B cell (primary cell): ENCODE results near the gene CAMTA1. TPM values are rescaled to one million over a fixed set of nuclear protein-coding genes. Genes with fewer than 3 reads are reported as not detected.

Source experiments
- ATAC-seq: fragments of 200-7000 bp; cut with Tn5 transposase; one replicate; pipeline ENCODE4 v1.10.0; 2021; ENCODE audit warnings: low read depth, mild to moderate bottlenecking, moderate number of reproducible peaks, moderate library complexity
- CTCF ChIA-PET: fragments of 350-600 bp; sonication (Branson Sonifier 250); formaldehyde crosslinking; loops from one replicate; lab custom pipeline; 2021; ENCODE audit warnings: antibody characterized with exemption, inconsistent platforms; lab: Charles Lee
- POLR2A ChIA-PET: fragments of 350-600 bp; sonication (Branson Sonifier 250); formaldehyde crosslinking; loops from one replicate; lab custom pipeline; 2021; ENCODE audit warnings: antibody characterized with exemption; lab: Charles Lee
- DNase-seq: peaks from one replicate; pipeline ENCODE4 v3.0.0; 2013
- H2AFZ ChIP-seq: 2 replicates; pipeline ENCODE4 v1.6.1; 2012; ENCODE audit warnings: mild to moderate bottlenecking, low read depth, low read length; ENCODE audit not compliant: insufficient read depth, poor library complexity, severe bottlenecking
- H3K27ac ChIP-seq, 2 donors: 1 replicate in 1 of 2; 2 replicates in 1 of 2; pipeline ENCODE4 v1.5.1; 2012 to 2013; ENCODE audit warnings: low read length in 2 of 2, mild to moderate bottlenecking in 2 of 2, moderate library complexity in 1 of 2
- H3K27me3 ChIP-seq, 4 experiments: fragments of 200-600 bp in 1 of 4; sonication (generic) in 1 of 4; replicated peaks in 1 of 4; 1 replicate in 2 of 4; 2 replicates in 2 of 4; pipeline versions ENCODE4 v1.6.1 to v1.7.0; 2013 to 2016; ENCODE audit warnings: low read length in 3 of 4, mild to moderate bottlenecking in 2 of 4, mixed read lengths in 1 of 4, moderate library complexity in 1 of 4; ENCODE audit not compliant: insufficient read depth in 4 of 4, control insufficient read depth in 3 of 4; ENCODE audit errors: control extremely low read depth in 1 of 4
- H3K36me3 ChIP-seq, 2 experiments: replicated peaks in 1 of 2; 1 replicate in 1 of 2; 2 replicates in 1 of 2; pipeline versions ENCODE4 v1.6.1 to v1.7.1; 2013; ENCODE audit warnings: low read length in 1 of 2; ENCODE audit not compliant: insufficient read depth in 2 of 2, control insufficient read depth in 1 of 2; ENCODE audit errors: control extremely low read depth in 1 of 2, extremely low read depth in 1 of 2
- H3K4me1 ChIP-seq, 2 donors: fragments of 200-600 bp in 1 of 2; sonication (generic) in 1 of 2; 1 replicate in 1 of 2; 2 replicates in 1 of 2; pipeline versions ENCODE4 v1.5.1 to v1.6.1; 2013 to 2017; ENCODE audit warnings: low read length in 2 of 2; ENCODE audit not compliant: control insufficient read depth in 2 of 2, insufficient read depth in 2 of 2
- H3K4me2 ChIP-seq: replicated peaks from 2 replicates; pipeline ENCODE3; 2012; ENCODE audit warnings: mild to moderate bottlenecking, low read depth, low read length; ENCODE audit not compliant: poor library complexity, severe bottlenecking
- H3K4me3 ChIP-seq, 5 experiments: fragments of 200-600 bp in 1 of 5; sonication (generic) in 1 of 5; 1 replicate in 3 of 5; 2 replicates in 2 of 5; pipeline versions ENCODE4 v1.5.1 to v1.7.0; 2011 to 2016; ENCODE audit warnings: low read length in 4 of 5, mild to moderate bottlenecking in 4 of 5, low read depth in 2 of 5, control low read depth in 1 of 5, moderate library complexity in 1 of 5; ENCODE audit not compliant: insufficient read depth in 1 of 5; ENCODE audit errors: control extremely low read depth in 1 of 5, extremely low read depth in 1 of 5
- H3K79me2 ChIP-seq: fragments of 200-600 bp; sonication (generic); one replicate; pipeline ENCODE4 v1.6.0; 2016; ENCODE audit warnings: low read length; ENCODE audit not compliant: control insufficient read depth, insufficient read depth
- H3K9ac ChIP-seq: fragments of 200-600 bp; sonication (generic); 2 replicates; pipeline ENCODE4 v1.6.1; 2017; ENCODE audit warnings: mild to moderate bottlenecking, low read length, moderate library complexity
- H3K9me3 ChIP-seq, 3 donors: one replicate each; pipeline versions ENCODE4 v1.6.1 to v1.7.1; 2013; ENCODE audit warnings: low read length in 2 of 3; ENCODE audit not compliant: control insufficient read depth in 2 of 3, insufficient read depth in 1 of 3; ENCODE audit errors: control extremely low read depth in 1 of 3
- H4K20me1 ChIP-seq: 2 replicates; pipeline ENCODE4 v1.6.0; 2012; ENCODE audit warnings: mild to moderate bottlenecking, low read length; ENCODE audit not compliant: insufficient read depth, control insufficient read depth, poor library complexity, severe bottlenecking
- H3K27ac Mint-ChIP-seq: one replicate; pipeline ENCODE4 v1.8.0; 2021; ENCODE audit warnings: mixed read lengths
- H3K27me3 Mint-ChIP-seq: one replicate; pipeline ENCODE4 v1.8.0; 2021; ENCODE audit warnings: mixed read lengths
- H3K4me1 Mint-ChIP-seq: one replicate; pipeline ENCODE4 v1.8.0; 2021; ENCODE audit warnings: mixed read lengths
- H3K4me3 Mint-ChIP-seq: one replicate; pipeline ENCODE4 v1.8.0; 2021; ENCODE audit warnings: mixed read lengths
- H3K9me3 Mint-ChIP-seq: one replicate; pipeline ENCODE4 v1.8.0; 2022; ENCODE audit warnings: mixed read lengths; ENCODE audit not compliant: insufficient read depth
- EZH2 ChIP-seq: IDR thresholded peaks from 2 replicates; pipeline ENCODE4 v1.6.1; 2012; ENCODE audit warnings: borderline replicate concordance, low read depth, mild to moderate bottlenecking, moderate library complexity, low read length; ENCODE audit not compliant: insufficient read depth, poor library complexity, severe bottlenecking
- WGBS: methylation state at CpG from one replicate; pipeline ENCODE4 v1.1.5; 2013; ENCODE audit warnings: missing lambda C conversion rate; ENCODE audit not compliant: insufficient coverage; 5-methylcytosine and 5-hydroxymethylcytosine counted together
- intact Hi-C: fragments of 100-400 bp; cut with micrococcal nuclease; formaldehyde crosslinking; loops from one replicate; pipeline ENCODE4 v1.10.0; 2022
- polyA minus RNA-seq: library from RNA; depleted of rRNA, polyadenylated mRNA; stranded (reverse); fragments of >200 nt; gene quantifications from 2 replicates; pipeline ENCODE4 v1.2.3, GENCODE V29; 2012
- polyA plus RNA-seq: library from polyadenylated mRNA; depleted of rRNA; stranded (reverse); fragments of >200 nt; gene quantifications from 2 replicates; pipeline ENCODE4 v1.2.3, GENCODE V29; 2012
- total RNA-seq, 2 donors: library from RNA; stranded (reverse); fragments of 120-200 nt in 1 of 2; gene quantifications; 1 replicate in 1 of 2; 2 replicates in 1 of 2; pipeline versions ENCODE4 v1.2.3 to v1.2.4, GENCODE V29; 2013 to 2022
- TF ChIP-seq, protein P1 (sequence below): fragments of 200-600 bp; IDR thresholded peaks from one replicate; pipeline ENCODE4 v1.8.0; 2022; ENCODE audit warnings: antibody characterized with exemption, mild to moderate bottlenecking

CAMTA1 gene, protein sequence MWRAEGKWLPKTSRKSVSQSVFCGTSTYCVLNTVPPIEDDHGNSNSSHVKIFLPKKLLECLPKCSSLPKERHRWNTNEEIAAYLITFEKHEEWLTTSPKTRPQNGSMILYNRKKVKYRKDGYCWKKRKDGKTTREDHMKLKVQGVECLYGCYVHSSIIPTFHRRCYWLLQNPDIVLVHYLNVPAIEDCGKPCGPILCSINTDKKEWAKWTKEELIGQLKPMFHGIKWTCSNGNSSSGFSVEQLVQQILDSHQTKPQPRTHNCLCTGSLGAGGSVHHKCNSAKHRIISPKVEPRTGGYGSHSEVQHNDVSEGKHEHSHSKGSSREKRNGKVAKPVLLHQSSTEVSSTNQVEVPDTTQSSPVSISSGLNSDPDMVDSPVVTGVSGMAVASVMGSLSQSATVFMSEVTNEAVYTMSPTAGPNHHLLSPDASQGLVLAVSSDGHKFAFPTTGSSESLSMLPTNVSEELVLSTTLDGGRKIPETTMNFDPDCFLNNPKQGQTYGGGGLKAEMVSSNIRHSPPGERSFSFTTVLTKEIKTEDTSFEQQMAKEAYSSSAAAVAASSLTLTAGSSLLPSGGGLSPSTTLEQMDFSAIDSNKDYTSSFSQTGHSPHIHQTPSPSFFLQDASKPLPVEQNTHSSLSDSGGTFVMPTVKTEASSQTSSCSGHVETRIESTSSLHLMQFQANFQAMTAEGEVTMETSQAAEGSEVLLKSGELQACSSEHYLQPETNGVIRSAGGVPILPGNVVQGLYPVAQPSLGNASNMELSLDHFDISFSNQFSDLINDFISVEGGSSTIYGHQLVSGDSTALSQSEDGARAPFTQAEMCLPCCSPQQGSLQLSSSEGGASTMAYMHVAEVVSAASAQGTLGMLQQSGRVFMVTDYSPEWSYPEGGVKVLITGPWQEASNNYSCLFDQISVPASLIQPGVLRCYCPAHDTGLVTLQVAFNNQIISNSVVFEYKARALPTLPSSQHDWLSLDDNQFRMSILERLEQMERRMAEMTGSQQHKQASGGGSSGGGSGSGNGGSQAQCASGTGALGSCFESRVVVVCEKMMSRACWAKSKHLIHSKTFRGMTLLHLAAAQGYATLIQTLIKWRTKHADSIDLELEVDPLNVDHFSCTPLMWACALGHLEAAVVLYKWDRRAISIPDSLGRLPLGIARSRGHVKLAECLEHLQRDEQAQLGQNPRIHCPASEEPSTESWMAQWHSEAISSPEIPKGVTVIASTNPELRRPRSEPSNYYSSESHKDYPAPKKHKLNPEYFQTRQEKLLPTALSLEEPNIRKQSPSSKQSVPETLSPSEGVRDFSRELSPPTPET (N-terminal part only)
- total RNA-seq (45.7 and 48.3 TPM in 2 replicates), polyA plus RNA-seq (42.2 and 56.8 TPM in 2 replicates), polyA minus RNA-seq (14.1 and 21.4 TPM in 2 replicates)
- 34.8 TPM for total RNA-seq (2013)

DNA sequence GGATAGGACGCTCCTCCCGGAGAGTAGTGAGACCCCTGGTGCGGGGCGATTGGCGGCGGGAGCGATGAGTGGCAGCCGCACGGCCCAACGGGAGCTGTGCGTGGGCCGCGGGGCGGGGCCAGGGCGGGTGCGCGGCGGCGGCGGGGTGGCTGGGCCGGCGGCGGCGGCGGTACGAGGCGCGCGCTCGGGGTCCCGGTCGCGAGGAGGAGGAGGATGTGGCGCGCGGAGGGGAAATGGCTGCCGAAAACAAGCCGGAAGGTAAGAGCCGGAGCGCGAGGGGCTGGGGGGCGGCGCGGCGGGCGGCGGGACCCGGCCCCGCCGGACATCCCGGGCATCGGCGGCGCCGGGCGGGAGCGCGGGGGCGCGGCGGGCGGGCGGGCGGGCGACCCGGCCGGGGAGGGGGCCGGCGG lies at the start of gene CAMTA1:
CAMTA1 (plus strand) TSS at position 137 of the 410 bp plus-strand sequence; CDS start at position 214, 77 bp downstream.
- Mint-ChIP-seq H3K4me1 (peaks cover 51% of the 10 kb centered on the region), H3K27me3 (no peaks in the 10 kb centered on the region), H3K9me3 (no peaks in the 10 kb centered on the region), H3K27ac (peak within 1 kb of the TSS; percentile 97), H3K4me3 (peak within 1 kb of the TSS; percentile 95)
- peaks cover 45% of the 10 kb centered on the region for H3K79me2 ChIP-seq
- ATAC-seq (no peak), DNase-seq (no peak)
- POLR2A ChIA-PET: interaction anchor here (0.6 to 1.8 kb wide), 5 partner anchors 66 to 550 kb away, joined by 3 to 5 read pairs (median 4); partner anchors contain the start of gene DNAJC11
- CTCF ChIA-PET: interaction anchor here (1.6 kb wide), 1 partner anchor 66 kb away, joined by 4 read pairs; no protein-coding TSS in a partner anchor
- no peak for TF ChIP-seq EZH2
- TF ChIP-seq, protein P1, sequence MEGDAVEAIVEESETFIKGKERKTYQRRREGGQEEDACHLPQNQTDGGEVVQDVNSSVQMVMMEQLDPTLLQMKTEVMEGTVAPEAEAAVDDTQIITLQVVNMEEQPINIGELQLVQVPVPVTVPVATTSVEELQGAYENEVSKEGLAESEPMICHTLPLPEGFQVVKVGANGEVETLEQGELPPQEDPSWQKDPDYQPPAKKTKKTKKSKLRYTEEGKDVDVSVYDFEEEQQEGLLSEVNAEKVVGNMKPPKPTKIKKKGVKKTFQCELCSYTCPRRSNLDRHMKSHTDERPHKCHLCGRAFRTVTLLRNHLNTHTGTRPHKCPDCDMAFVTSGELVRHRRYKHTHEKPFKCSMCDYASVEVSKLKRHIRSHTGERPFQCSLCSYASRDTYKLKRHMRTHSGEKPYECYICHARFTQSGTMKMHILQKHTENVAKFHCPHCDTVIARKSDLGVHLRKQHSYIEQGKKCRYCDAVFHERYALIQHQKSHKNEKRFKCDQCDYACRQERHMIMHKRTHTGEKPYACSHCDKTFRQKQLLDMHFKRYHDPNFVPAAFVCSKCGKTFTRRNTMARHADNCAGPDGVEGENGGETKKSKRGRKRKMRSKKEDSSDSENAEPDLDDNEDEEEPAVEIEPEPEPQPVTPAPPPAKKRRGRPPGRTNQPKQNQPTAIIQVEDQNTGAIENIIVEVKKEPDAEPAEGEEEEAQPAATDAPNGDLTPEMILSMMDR: no peak
- under 1% methylated on average over 61 of the region's 69 CpGs for WGBS
- peaks cover 31% of the 10 kb centered on the region for H4K20me1 ChIP-seq
- no peaks in the 10 kb centered on the region for H3K9me3 ChIP-seq
- peak within 1 kb of the TSS; percentile 97 for H2AFZ ChIP-seq
- H3K9ac ChIP-seq: peak within 1 kb of the TSS; percentile 99
- H3K4me2 ChIP-seq: peak within 1 kb of the TSS; percentile 95
- intact Hi-C loops: loop anchor here (1.0 to 10.0 kb wide), 4 partner anchors 84 to 791 kb away; partner anchors contain the start of genes DNAJC11, KLHL21, NPHP4 and RPL22
- no peaks in the 10 kb centered on the region for H3K27me3 ChIP-seq
- H3K4me3 ChIP-seq: peak within 1 kb of the TSS; percentile 66 to 84 (median 77)
- H3K4me1 ChIP-seq: peaks cover 15 to 18% of the 10 kb centered on the region in 2 donors
- H3K27ac ChIP-seq: peak within 1 kb of the TSS; percentile 87 to 99
- peaks cover 0 to 3% of the 10 kb centered on the region in 2 experiments for H3K36me3 ChIP-seq
